Suprapubic skin (tissue), 4 donors: ENCODE data around the gene BEST4. TPM values are rescaled to one million over a fixed set of nuclear protein-coding genes. Genes with fewer than 3 reads are reported as not detected.
"Not testable (repeated sequence)": the region's sequence is repeated elsewhere in the genome, so short reads cannot be mapped to it uniquely, and the experiment has no call there.

ENCODE experiments used
- DNase-seq, 2 donors: peaks; one replicate each; pipeline ENCODE4 v3.0.0-alpha.2; 2019; ENCODE audit warnings: low spot score in 2 of 2
- H3K27ac ChIP-seq: fragments of 200-600 bp; sonication (generic); one replicate; pipeline ENCODE4 v1.5.1; 2019
- H3K27me3 ChIP-seq: fragments of 200-600 bp; sonication (generic); one replicate; pipeline ENCODE4 v1.5.1; 2019
- H3K36me3 ChIP-seq: fragments of 200-600 bp; sonication (generic); one replicate; pipeline ENCODE4 v1.5.1; 2019
- H3K4me1 ChIP-seq: fragments of 200-600 bp; sonication (generic); one replicate; pipeline ENCODE4 v1.5.1; 2019
- H3K4me3 ChIP-seq: fragments of 200-600 bp; sonication (generic); one replicate; pipeline ENCODE4 v1.5.1; 2019; ENCODE audit warnings: mild to moderate bottlenecking
- H3K9me3 ChIP-seq: fragments of 200-600 bp; sonication (generic); one replicate; pipeline ENCODE4 v1.5.1; 2019
- CTCF ChIP-seq, 2 donors: fragments of 200-600 bp in 1 of 2; fragments of 450-650 bp in 1 of 2; sonication (generic) in 1 of 2; IDR thresholded peaks; one replicate each; pipeline ENCODE4 v1.5.1; 2016 to 2019; ENCODE audit warnings: antibody characterized with exemption in 2 of 2, mild to moderate bottlenecking in 1 of 2, moderate library complexity in 1 of 2
- EP300 ChIP-seq: sonication (generic); formaldehyde crosslinking; IDR thresholded peaks from one replicate; pipeline ENCODE4 v1.6.1; 2017; ENCODE audit warnings: antibody characterized with exemption
- POLR2A ChIP-seq, 2 donors: fragments of 450-650 bp; IDR thresholded peaks; one replicate each; pipeline ENCODE4 v1.6.1; 2017; ENCODE audit warnings: antibody characterized with exemption in 2 of 2, mild to moderate bottlenecking in 2 of 2, moderate library complexity in 2 of 2
- POLR2AphosphoS5 ChIP-seq, 3 donors: sonication (generic); formaldehyde crosslinking; IDR thresholded peaks; one replicate each; pipeline ENCODE4 v1.6.1; 2017; ENCODE audit warnings: antibody characterized with exemption in 3 of 3
- WGBS: methylation state at CpG from one replicate; pipeline ENCODE4 v1.1.5; 2018; 5-methylcytosine and 5-hydroxymethylcytosine counted together
- total RNA-seq, 4 donors: library from RNA; depleted of rRNA; stranded (reverse); fragments of >200 nt; gene quantifications; one replicate each; pipeline ENCODE4 v1.1.0, GENCODE V29; 2016

The BEST4 gene
- total RNA-seq, 4 donors from 2014 or later, result 0.30 to 0.72 (median 0.30) TPM; not detected in 1

GRCh38 chr1:44776730-44777068 is 11.3 kb downstream of the BEST4 start:
- TF ChIP-seq EP300, result no peak
- Histone ChIP-seq H3K4me1 (peaks cover 33% of the 10 kb centered on the region), H3K9me3 (no peaks in the 10 kb centered on the region), H3K27ac (peak overlapping the region; percentile 98), H3K4me3 (peak overlapping the region; percentile 73), H3K27me3 (no peaks in the 10 kb centered on the region), H3K36me3 (peaks cover 40% of the 10 kb centered on the region)
- DNase-seq, result no peak
- WGBS, result 56% methylated on average over 12 of the region's 12 CpGs

GRCh38 chr1:44775930-44776729 is 11.8 kb downstream of the BEST4 start:
- 8% methylated on average over 26 of the region's 36 CpGs for WGBS
- peak overlapping the region; percentile 98 for H3K27ac ChIP-seq
- H3K36me3 ChIP-seq, result peaks cover 38% of the 10 kb centered on the region
- no peaks in the 10 kb centered on the region for H3K9me3 ChIP-seq
- TF ChIP-seq CTCF (IDR thresholded peaks at IDR 0.05), result no peak
- no peak for TF ChIP-seq POLR2AphosphoS5 (IDR thresholded peaks at IDR 0.05)
- TF ChIP-seq EP300, result no peak
- no peak for TF ChIP-seq POLR2A (IDR thresholded peaks at IDR 0.05)
- DNase-seq, result peak in 1 of 2 donors; percentile 79
- no peaks in the 10 kb centered on the region for H3K27me3 ChIP-seq
- peak overlapping the region; percentile 73 for H3K4me3 ChIP-seq
- peaks cover 33% of the 10 kb centered on the region for H3K4me1 ChIP-seq

- peak within 1 kb of the TSS; percentile 73 for H3K4me3 ChIP-seq
- peak; percentile 94 to 95 for DNase-seq
- TF ChIP-seq EP300 (no peak), CTCF (IDR thresholded peaks at IDR 0.05) (no peak), POLR2AphosphoS5 (IDR thresholded peaks at IDR 0.05) (peak; percentile 89 to 94 (median 91)), POLR2A (IDR thresholded peaks at IDR 0.05) (peak in 1 of 2 donors; percentile 95)
Measured at GRCh38 chr1:44775078-44775929, 12.7 kb downstream of the BEST4 start, which contains the start of gene RPS8. Gene RPS8 (plus strand): TSS chr1:44775540. CDS start chr1:44775597, 57 bp downstream.

DNA sequence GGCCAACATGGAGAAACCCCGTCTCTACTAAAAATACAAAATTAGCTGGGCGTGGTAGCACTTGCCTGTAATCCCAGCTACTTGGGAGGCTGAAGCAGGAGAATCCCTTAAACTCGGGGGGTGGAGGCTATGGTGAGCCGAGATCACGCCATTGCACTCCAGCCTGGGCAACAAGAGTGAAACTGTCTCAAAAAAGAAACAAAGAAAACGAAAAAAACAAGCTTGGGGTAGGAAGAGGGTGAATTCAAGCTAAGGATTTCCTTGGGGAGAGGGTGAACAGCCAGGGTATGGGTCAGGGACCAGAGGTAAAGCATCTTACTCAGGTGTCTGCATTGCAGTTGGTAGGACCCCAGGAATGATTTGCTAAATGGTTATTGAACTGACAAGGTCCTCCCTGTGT is 21.5 kb downstream of the BEST4 start:
- 95% methylated on average over 6 of the region's 6 CpGs for WGBS
- not testable (repeated sequence) for H3K27me3 ChIP-seq, H3K4me3 ChIP-seq, H3K36me3 ChIP-seq, H3K4me1 ChIP-seq, H3K9me3 ChIP-seq, H3K27ac ChIP-seq, DNase-seq

More at GRCh38 chr1:44775078-44775929, 12.7 kb downstream of the BEST4 start, which contains the start of gene RPS8:
- Histone ChIP-seq H3K4me1 (peaks cover 33% of the 10 kb centered on the region), H3K9me3 (no peaks in the 10 kb centered on the region), H3K36me3 (peaks cover 30% of the 10 kb centered on the region), H3K27me3 (no peaks in the 10 kb centered on the region), H3K27ac (peak within 1 kb of the TSS; percentile 98)
- under 1% methylated on average over 60 of the region's 65 CpGs for WGBS

- H3K36me3 ChIP-seq, result no peaks in the 10 kb centered on the region
- no peaks in the 10 kb centered on the region for H3K4me1 ChIP-seq
- H3K27ac ChIP-seq, result no peak overlapping the region
- no peak for DNase-seq
- no peaks in the 10 kb centered on the region for H3K9me3 ChIP-seq
- 85% methylated on average over 3 of the region's 3 CpGs for WGBS
- no peak overlapping the region for H3K4me3 ChIP-seq
- no peaks in the 10 kb centered on the region for H3K27me3 ChIP-seq
- no peak for TF ChIP-seq POLR2AphosphoS5 (IDR thresholded peaks at IDR 0.05)
- TF ChIP-seq POLR2A (IDR thresholded peaks at IDR 0.05), result no peak
- no peak for TF ChIP-seq CTCF (IDR thresholded peaks at IDR 0.05)
- TF ChIP-seq EP300, result no peak
Measured at GRCh38 chr1:44760876-44761275, 27.1 kb downstream of the BEST4 start.

DNA sequence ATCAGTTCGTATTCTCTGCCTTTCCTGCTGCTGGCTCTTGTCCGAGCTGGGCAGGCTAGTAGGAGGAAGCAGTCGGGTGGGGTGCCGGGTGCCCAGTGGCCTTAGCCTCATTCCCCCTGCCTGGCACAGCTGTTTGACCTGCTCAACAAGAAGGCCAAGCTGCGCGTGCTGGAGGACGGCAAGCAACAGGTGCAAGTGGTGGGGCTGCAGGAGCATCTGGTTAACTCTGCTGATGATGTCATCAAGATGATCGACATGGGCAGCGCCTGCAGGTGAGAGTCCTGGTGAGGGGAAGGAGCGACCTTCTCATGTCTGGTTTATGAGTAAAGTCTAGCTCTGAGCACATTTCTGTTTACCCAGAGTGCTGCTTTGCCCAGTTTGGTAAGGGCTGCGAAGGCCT is 28.9 kb downstream of the BEST4 start:
- DNase-seq, result no peak
- H3K36me3 ChIP-seq, result no peaks in the 10 kb centered on the region
- no peaks in the 10 kb centered on the region for H3K9me3 ChIP-seq
- H3K27me3 ChIP-seq, result no peaks in the 10 kb centered on the region
- H3K4me1 ChIP-seq, result no peaks in the 10 kb centered on the region
- H3K27ac ChIP-seq, result no peak overlapping the region
- TF ChIP-seq POLR2AphosphoS5 (IDR thresholded peaks at IDR 0.05) (no peak), CTCF (IDR thresholded peaks at IDR 0.05) (no peak), POLR2A (IDR thresholded peaks at IDR 0.05) (no peak), EP300 (no peak)
- H3K4me3 ChIP-seq, result no peak overlapping the region
- 85% methylated on average over 11 of the region's 11 CpGs for WGBS
